Dermis blood vessel endothelial cell (primary cell): Measurements from ENCODE around the gene TNFRSF9. TPM values are rescaled to one million over a fixed set of nuclear protein-coding genes. Genes with fewer than 3 reads are reported as not detected.

ENCODE experiments used
- DNase-seq: peaks from one replicate; pipeline ENCODE4 v3.0.0; 2010
- total RNA-seq: library from RNA; depleted of rRNA; stranded (reverse); fragments of >200 nt; gene quantifications from 2 replicates; pipeline ENCODE4 v1.2.3, GENCODE V29; 2014

The TNFRSF9 gene
- total RNA-seq, 1 donor from 2014 or later = 0.51 TPM

GRCh38 chr1:7916501-7916830 is 24.2 kb downstream of the TNFRSF9 start:
- no peak for DNase-seq

DNA sequence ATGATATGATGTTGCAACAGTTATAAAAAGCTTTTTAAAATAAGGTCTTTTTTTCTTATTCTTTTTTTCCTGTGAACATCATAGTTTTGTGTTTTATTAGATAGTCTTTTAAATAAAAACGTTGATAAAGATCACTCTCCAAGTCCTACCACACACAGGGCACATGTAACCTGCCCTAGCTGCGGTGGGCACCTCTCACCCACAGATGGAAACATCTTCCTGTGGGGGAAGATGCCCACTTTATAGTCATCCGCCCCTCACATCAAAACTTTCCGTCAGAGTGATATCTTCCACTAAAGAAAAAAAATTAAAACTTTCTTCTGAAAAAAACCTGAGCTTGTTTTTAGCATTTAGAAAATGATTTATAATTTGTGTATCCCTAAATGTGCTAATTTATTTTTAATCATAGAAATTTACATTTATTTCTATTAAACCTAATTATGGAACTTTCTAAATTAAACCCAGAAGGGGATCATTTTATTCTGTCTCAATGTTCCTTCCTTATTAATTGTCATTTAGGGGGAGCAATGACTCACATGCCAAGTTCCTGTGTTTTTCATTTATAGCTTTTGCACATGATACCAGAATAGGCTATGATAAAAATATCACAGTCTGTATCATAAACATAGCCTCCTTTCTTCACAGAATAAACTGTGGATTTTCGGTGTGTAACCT is 24.7 kb downstream of the TNFRSF9 start:
- peak; percentile 21 for DNase-seq

- no peak for DNase-seq
Observed at GRCh38 chr1:7912743-7913557, 27.7 kb downstream of the TNFRSF9 start.

GRCh38 chr1:7912145-7912544 is 28.5 kb downstream of the TNFRSF9 start:
- no peak for DNase-seq

DNA sequence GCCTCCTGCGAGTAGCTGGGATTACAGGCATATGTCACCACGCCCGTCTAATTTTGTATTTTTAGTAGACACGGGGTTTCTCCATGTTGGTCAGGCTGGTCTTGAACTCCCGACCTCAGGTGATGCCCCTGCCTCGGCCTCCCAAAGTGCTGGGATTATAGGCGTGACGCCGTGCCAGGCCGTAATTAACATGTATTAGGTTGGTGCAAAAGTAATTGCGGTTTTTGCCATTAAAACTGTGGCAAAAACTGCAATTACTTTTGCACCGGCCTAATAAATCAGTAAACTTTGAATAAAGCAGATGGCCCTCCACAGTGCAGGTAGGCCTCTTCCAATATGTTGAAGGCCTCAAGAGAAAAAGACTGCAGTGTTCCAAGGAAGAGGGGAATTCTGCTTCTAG is 35.4 kb downstream of the TNFRSF9 start:
- DNase-seq = no peak

GRCh38 chr1:7902478-7903085 is 38.1 kb downstream of the TNFRSF9 start:
- peak; percentile 74 for DNase-seq

DNA sequence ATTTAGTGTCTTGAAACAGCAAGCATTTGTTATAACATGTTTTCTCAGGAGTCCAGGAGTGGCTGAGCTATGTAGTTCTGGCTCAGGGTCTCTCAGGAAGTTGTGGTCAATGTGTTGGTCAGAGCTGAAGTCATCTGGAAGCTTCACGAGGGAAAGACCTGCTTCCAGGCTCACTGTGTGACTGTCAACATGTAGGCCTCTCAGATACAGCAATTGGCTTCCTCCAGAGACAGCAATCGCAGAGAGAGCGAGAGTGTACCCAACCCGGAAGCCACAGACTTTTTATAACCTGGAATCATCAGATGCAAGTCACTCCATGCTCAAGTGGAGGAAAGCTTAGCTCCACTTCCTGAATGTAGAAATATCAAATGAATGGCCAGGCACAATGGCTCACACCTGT is 40.9 kb downstream of the TNFRSF9 start:
- peak; percentile 15 for DNase-seq

DNA sequence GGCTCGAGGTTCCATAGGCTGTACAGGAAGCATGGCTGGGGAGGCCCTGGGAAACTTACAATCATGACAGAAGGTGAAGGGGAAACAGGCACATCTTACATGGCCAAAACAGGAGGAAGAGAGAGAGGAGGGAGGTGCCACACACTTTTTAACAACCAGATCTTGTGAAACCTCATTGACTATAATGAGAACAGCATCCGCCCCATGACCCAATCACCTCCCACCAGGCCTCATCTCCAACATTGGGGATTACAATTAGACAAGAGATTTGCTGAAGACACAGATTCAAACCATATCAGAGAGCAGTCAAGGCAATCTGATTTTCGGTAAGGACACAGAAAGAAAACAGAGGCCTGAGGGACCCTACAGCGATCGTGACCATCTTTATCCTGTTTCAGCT is 41.7 kb downstream of the TNFRSF9 start:
- no peak for DNase-seq

GRCh38 chr1:7896994-7897393 is 43.6 kb downstream of the TNFRSF9 start:
- no peak for DNase-seq

DNA sequence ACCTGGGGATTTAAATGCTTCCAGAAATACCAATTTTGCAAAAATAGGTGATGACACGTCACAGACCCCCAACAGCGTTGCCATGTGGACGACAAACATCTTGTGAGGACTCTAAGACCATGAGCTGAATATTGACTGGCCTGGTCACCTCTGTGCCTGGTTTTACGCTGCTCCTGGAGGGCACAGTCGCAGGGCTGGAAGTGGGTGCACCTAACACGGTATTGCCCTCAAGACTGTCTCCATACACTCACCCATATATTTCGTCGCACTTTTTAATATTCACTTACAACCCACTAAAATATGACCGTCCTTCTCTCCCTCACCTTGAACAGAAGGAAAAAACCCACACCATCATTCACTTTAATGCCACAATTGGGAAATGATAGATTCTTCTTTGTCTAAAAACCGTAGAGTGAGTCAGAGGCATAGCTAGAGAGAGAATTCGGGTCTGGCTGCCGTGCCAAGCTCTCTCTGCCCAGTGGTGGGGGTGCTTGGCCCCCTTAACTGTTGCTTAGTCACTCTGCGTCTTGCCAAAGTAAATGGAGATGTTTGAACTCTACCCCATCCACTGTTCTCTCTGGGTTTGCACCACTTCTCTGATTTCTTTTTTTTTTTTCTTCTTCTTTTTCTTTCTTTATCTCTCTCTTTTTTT is 47.0 kb downstream of the TNFRSF9 start:
- DNase-seq = no peak

DNA sequence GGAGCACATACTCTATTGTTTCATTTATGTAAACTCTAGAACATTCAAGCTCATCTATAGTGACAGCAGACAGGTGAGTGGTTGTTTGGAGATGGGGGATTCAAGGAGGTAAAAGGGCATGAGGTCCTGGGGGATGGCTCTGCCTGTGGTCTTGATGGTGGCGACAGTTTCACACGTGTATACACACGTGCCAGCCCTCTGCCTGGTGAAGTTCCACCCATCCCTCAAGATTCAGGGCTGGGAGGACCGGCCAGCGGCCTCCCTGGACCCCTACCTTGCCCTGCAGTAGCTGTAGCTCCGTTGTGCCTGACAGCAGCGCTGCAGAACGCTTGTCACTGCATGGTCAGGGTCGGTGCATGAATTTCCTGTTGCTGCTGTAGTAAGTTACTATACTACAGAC is 48.8 kb downstream of the TNFRSF9 start:
- DNase-seq = no peak

- no peak for DNase-seq
Observed at GRCh38 chr1:7890853-7891252, 49.8 kb downstream of the TNFRSF9 start.

DNA sequence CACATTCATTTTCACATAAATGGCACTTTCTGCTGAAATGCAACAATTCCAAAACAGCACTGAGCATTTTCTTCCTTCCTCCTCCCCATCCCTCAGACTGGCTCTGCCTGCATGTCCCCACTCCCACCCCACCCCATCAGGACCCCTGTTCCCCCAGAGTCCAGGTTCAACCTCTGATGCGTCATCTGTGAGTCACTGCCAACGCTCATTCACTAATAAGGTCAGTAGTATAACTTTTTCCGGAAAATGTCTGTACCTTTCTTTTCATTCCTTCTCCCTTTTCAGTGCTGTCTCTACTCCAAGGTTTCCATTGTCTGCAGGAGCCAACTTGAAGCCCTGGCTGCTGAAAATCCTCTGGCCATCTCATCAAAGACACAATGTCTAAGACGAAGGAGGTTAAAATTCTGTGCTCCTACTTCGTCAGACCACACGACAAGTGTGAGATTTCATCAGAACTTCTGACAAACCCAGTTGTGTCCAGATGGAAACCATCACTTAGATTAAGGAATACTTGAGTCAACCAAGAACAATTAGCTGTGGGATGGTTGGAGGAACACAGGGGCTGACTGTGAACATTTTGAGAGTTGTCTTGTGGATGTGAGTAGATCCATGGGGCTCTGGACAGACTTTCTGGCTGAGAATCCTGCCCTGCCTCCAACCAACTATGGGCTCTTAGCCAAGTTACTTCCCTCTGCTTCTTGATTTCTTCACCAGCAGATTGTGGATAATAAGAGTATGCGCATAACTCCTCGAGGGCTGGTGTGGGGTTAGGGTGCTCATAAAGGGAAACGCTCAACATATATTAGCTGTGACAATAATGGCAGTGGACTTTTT is 52.2 kb downstream of the TNFRSF9 start:
- no peak for DNase-seq

- DNase-seq = peak; percentile 17
Observed at GRCh38 chr1:7886405-7886745, 54.3 kb downstream of the TNFRSF9 start.

DNA sequence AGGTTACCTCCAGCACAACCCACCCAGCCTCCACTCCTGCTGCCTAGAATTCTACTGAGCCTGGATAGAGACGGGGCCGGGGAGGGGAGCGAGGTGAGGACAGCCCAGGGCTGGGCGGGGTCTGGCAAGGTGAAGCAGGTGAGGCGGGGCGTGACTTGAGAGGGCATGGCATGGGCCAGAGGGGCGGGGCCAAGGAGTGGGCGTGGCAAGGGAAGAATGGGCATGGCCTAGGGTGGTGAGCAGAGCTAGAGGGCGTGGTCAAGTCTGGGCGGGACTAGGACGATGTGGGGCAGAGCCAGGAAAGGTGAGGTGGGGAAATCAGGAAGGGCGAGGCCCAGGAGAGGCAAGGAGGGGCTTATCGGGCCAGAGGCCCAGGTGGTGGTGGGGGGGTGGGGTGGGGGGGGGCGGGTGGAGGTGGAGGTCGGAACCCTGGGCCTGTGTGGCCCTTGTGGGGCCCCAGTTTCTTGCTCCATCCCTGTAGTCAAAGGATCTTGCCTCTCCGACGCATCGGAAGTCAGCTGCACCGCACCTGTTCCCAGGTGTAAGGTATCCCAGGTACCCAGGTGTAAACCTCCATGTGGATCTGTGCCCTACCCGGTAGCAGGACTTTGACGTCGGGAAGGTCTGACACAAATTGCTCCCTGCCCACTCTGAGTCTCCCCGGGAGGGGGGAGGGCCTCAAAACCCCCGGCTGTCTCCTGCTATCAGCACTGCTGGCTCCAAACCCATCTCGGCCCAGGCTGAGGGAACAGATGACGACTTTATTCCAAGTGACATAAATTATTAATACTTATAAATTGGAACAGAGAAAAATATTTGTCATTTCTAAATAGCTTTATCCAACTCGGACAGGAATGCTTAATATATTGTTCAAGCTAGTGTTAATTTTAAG is 54.9 kb downstream of the TNFRSF9 start:
- no peak for DNase-seq

DNA sequence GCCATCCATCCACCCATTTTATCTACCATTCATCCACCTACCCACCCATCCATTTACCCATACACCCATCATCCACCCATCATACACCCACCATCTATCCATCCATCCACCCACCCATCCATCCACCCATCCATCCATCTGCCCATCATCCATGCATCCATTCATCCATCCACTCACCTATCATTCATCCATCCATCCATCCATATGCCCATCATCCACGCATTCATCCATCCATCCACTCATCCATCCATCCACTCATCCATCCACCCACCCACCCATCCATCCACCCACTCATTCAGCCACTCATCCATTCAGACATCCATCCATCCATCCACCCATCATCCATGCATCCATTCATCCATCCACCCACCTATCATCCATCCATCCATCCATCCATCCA is 55.9 kb downstream of the TNFRSF9 start:
- no peak for DNase-seq

DNA sequence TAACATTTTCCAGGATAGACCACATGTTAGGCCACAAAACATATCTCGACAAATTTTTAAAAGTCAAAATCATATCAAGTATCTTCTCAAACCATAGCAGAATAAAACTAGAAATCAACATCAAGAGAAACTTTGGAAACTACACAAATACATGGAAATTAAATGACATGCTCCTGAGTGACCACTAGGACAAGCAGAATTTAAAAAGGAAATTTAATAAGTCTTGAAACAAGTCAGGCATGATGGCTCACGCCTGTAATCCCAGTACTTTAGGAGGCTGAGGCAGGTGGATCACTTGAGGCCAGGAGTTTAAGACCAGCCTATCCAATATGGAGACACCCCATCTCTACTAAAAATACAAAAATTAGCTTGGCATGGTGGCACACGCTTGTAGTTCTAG is 61.4 kb downstream of the TNFRSF9 start:
- DNase-seq = no peak

GRCh38 chr1:7878027-7878426 is 62.6 kb downstream of the TNFRSF9 start:
- no peak for DNase-seq

GRCh38 chr1:7873801-7874795 is 66.5 kb downstream of the TNFRSF9 start:
- DNase-seq = no peak

DNA sequence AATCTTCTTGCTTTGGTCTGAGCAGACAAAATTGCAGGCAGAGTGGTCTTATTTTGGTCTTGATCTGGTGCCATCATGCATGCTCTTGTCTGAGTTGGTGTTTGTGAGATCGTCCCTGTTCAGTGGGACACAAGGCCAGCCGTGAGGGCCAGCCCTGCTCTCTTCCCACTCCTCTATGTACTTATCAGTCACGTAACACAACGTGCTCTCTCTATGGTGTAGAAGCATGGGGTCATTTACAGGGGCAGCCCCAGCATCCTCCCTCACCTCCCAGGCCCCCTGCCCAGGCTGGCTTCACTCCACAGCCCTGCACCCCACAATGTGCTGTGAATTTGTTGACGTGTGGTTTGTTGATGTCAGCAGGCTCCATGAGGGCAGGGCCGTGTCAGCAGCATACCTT is 69.5 kb downstream of the TNFRSF9 start:
- no peak for DNase-seq
